CD4-positive, alpha-beta T cell (primary cell): ENCODE measurements around the gene KCNJ10. TPM values are rescaled to one million over a fixed set of nuclear protein-coding genes. Genes with fewer than 3 reads are reported as not detected.
A peak's percentile ranks its signal among the peaks of the same experiment; 100 is the strongest.

ENCODE experiments used
- ATAC-seq: fragments of 200-7000 bp; cut with Tn5 transposase; one replicate; pipeline ENCODE4 v1.10.0; 2022; ENCODE audit warnings: mild to moderate bottlenecking; ENCODE audit not compliant: poor library complexity
- CTCF ChIA-PET: fragments of 350-600 bp; sonication (Branson Sonifier 250); formaldehyde crosslinking; loops from one replicate; lab custom pipeline; 2021; ENCODE audit warnings: antibody characterized with exemption, inconsistent platforms; lab: Charles Lee
- POLR2A ChIA-PET: fragments of 350-600 bp; sonication (Branson Sonifier 250); formaldehyde crosslinking; loops from one replicate; lab custom pipeline; 2021; ENCODE audit warnings: antibody characterized with exemption, inconsistent platforms; lab: Charles Lee
- DNase-seq, 14 experiments: peaks; one replicate each; pipeline ENCODE4 v3.0.0-alpha.2; 2013 to 2020; ENCODE audit warnings: mixed read lengths in 2 of 14
- H3K27ac ChIP-seq, 2 donors: one replicate each; pipeline versions ENCODE4 v1.5.1 to v1.7.0; 2013; ENCODE audit warnings: low read length in 2 of 2, low read depth in 1 of 2, mild to moderate bottlenecking in 1 of 2
- H3K27me3 ChIP-seq, 2 experiments: 1 replicate in 1 of 2; 2 replicates in 1 of 2; pipeline versions ENCODE4 v1.6.1 to v1.7.0; 2013; ENCODE audit warnings: low read length in 2 of 2, control low read depth in 1 of 2, mild to moderate bottlenecking in 1 of 2, moderate library complexity in 1 of 2; ENCODE audit not compliant: insufficient read depth in 2 of 2, control insufficient read depth in 1 of 2
- H3K36me3 ChIP-seq: one replicate; pipeline ENCODE4 v1.6.1; 2013; ENCODE audit warnings: low read length, control low read depth; ENCODE audit not compliant: insufficient read depth
- H3K4me1 ChIP-seq: one replicate; pipeline ENCODE4 v1.6.1; 2013; ENCODE audit warnings: low read length, control low read depth; ENCODE audit not compliant: insufficient read depth
- H3K4me3 ChIP-seq: one replicate; pipeline ENCODE4 v1.5.1; 2013; ENCODE audit warnings: mild to moderate bottlenecking, low read length, moderate library complexity
- H3K9me3 ChIP-seq, 2 experiments: 1 replicate in 1 of 2; 2 replicates in 1 of 2; pipeline versions ENCODE4 v1.6.1 to v1.7.0; 2013; ENCODE audit warnings: low read length in 2 of 2, mild to moderate bottlenecking in 2 of 2, control low read depth in 1 of 2, moderate library complexity in 1 of 2; ENCODE audit not compliant: control insufficient read depth in 1 of 2, insufficient read depth in 1 of 2
- H3K27ac Mint-ChIP-seq: one replicate; pipeline ENCODE4 v1.8.0; 2020; ENCODE audit warnings: mixed read lengths
- H3K27me3 Mint-ChIP-seq: one replicate; pipeline ENCODE4 v1.8.0; 2021; ENCODE audit warnings: mixed read lengths
- H3K36me3 Mint-ChIP-seq: one replicate; pipeline ENCODE4 v1.8.0; 2021; ENCODE audit warnings: low read depth, mixed read lengths
- H3K4me1 Mint-ChIP-seq: one replicate; pipeline ENCODE4 v1.8.0; 2021; ENCODE audit warnings: low read depth, mixed read lengths
- H3K4me3 Mint-ChIP-seq: one replicate; pipeline ENCODE4 v1.8.0; 2020; ENCODE audit warnings: mild to moderate bottlenecking, mixed read lengths
- H3K9me3 Mint-ChIP-seq: one replicate; pipeline ENCODE4 v1.8.0; 2020; ENCODE audit warnings: mixed read lengths
- CTCF ChIP-seq: fragments of 200-600 bp; IDR thresholded peaks from one replicate; pipeline ENCODE4 v1.8.0; 2022; ENCODE audit warnings: antibody characterized with exemption, mild to moderate bottlenecking
- intact Hi-C, 2 experiments: fragments of 100-400 bp; cut with DNase I in 1 of 2; cut with micrococcal nuclease in 1 of 2; formaldehyde crosslinking; loops; one replicate each; pipeline versions ENCODE4 v1.15.1 to v1.9.0; 2023 to 2025; cut with DNase I, micrococcal nuclease
- polyA plus RNA-seq, 2 donors: library from polyadenylated mRNA; unstranded; fragments of 120-200 nt; gene quantifications; one replicate each; pipeline ENCODE4 v1.2.1, GENCODE V29; 2013
- total RNA-seq, 174 experiments: library from RNA in 2 of 174; stranded (reverse) in 2 of 174; gene quantifications; one replicate each; pipeline ENCODE4 v1.2.3 and lab custom pipeline; 2021 to 2026

KCNJ10 gene
- total RNA-seq (not detected), total RNA-seq (lab: John Stamatoyannopoulos, UW) (0 to 0.43 (median 0.04) reads per million in 172 experiments)
- 0.21 TPM for polyA plus RNA-seq (2013, experiment 1 of 2)
- polyA plus RNA-seq (2013, experiment 2 of 2), result 0.12 TPM

GRCh38 chr1:160069460-160070231, at the start of gene KCNJ10:
Gene KCNJ10 (minus strand): TSS chr1:160070160. CDS start chr1:160042532, 27,628 bp downstream.
- no peaks in the 10 kb centered on the region for H3K36me3 Mint-ChIP-seq
- H3K27ac Mint-ChIP-seq, result no peak within 1 kb of the TSS

GRCh38 chr1:160118928-160119327, 49.0 kb upstream of the KCNJ10 start:
- H3K36me3 Mint-ChIP-seq, result no peaks in the 10 kb centered on the region
- CTCF ChIA-PET, result no interaction called here
- no peaks in the 10 kb centered on the region for H3K4me1 Mint-ChIP-seq
- no peaks in the 10 kb centered on the region for H3K9me3 ChIP-seq
- no peak overlapping the region for H3K4me3 Mint-ChIP-seq
- H3K27ac ChIP-seq, result no peak overlapping the region
- no peaks in the 10 kb centered on the region for H3K36me3 ChIP-seq
- H3K27ac Mint-ChIP-seq, result no peak overlapping the region
- no peak for TF ChIP-seq CTCF
- no peaks in the 10 kb centered on the region for H3K9me3 Mint-ChIP-seq
- POLR2A ChIA-PET, result no interaction called here
- peaks cover 18% of the 10 kb centered on the region for H3K27me3 Mint-ChIP-seq
- H3K27me3 ChIP-seq, result peaks cover 7 to 15% of the 10 kb centered on the region in 2 experiments
- no peaks in the 10 kb centered on the region for H3K4me1 ChIP-seq
- DNase-seq, result no peak
- no peak for ATAC-seq
- intact Hi-C loops, result no loop called here
- H3K4me3 ChIP-seq, result no peak overlapping the region

More at GRCh38 chr1:160069460-160070231, at the start of gene KCNJ10:
- Mint-ChIP-seq H3K4me3 (peak within 1 kb of the TSS; percentile 92), H3K27me3 (peaks cover 40% of the 10 kb centered on the region), H3K4me1 (peaks cover 8% of the 10 kb centered on the region), H3K9me3 (no peaks in the 10 kb centered on the region)
- H3K27me3 ChIP-seq, result peaks cover 19 to 21% of the 10 kb centered on the region in 2 experiments
- no peak for TF ChIP-seq CTCF
- ATAC-seq (no peak), DNase-seq (no peak)
- H3K4me1 ChIP-seq, result peaks cover 13% of the 10 kb centered on the region
- H3K4me3 ChIP-seq, result peak within 1 kb of the TSS; percentile 59
- intact Hi-C loops, result no loop called here
- H3K36me3 ChIP-seq, result no peaks in the 10 kb centered on the region
- ChIA-PET CTCF (interaction anchor here (1.5 to 2.4 kb wide), 3 partner anchors 10 to 23 kb away, joined by 4 to 13 read pairs (median 8); partner anchors contain the start of gene KCNJ9), POLR2A (interaction anchor here (0.6 to 0.8 kb wide), 4 partner anchors 9 to 146 kb away, joined by 3 read pairs; partner anchors contain the start of genes IGSF8 and KCNJ9)
- no peak within 1 kb of the TSS for H3K27ac ChIP-seq
- no peaks in the 10 kb centered on the region for H3K9me3 ChIP-seq

GRCh38 chr1:160117709-160118183, 47.8 kb upstream of the KCNJ10 start:
- H3K4me3 Mint-ChIP-seq, result no peak overlapping the region
- no peak for ATAC-seq
- intact Hi-C loops, result no loop called here
- no peaks in the 10 kb centered on the region for H3K4me1 Mint-ChIP-seq
- POLR2A ChIA-PET, result no interaction called here
- no peaks in the 10 kb centered on the region for H3K9me3 ChIP-seq
- CTCF ChIA-PET, result no interaction called here
- H3K27me3 ChIP-seq, result peaks cover 7 to 17% of the 10 kb centered on the region in 2 experiments
- H3K27ac ChIP-seq, result no peak overlapping the region
- no peak overlapping the region for H3K27ac Mint-ChIP-seq
- H3K36me3 ChIP-seq, result no peaks in the 10 kb centered on the region
- H3K4me3 ChIP-seq, result no peak overlapping the region
- no peak for DNase-seq
- peaks cover 18% of the 10 kb centered on the region for H3K27me3 Mint-ChIP-seq
- H3K36me3 Mint-ChIP-seq, result no peaks in the 10 kb centered on the region
- no peaks in the 10 kb centered on the region for H3K9me3 Mint-ChIP-seq
- no peak for TF ChIP-seq CTCF
- H3K4me1 ChIP-seq, result no peaks in the 10 kb centered on the region
